ENCODE measurements around the gene ZMAT3. TPM values are rescaled to one million over a fixed set of nuclear protein-coding genes. Genes with fewer than 3 reads are reported as not detected.

Gene ZMAT3
- total RNA-seq, 1 donor from 2014 or later, result 49.3 TPM

DNA sequence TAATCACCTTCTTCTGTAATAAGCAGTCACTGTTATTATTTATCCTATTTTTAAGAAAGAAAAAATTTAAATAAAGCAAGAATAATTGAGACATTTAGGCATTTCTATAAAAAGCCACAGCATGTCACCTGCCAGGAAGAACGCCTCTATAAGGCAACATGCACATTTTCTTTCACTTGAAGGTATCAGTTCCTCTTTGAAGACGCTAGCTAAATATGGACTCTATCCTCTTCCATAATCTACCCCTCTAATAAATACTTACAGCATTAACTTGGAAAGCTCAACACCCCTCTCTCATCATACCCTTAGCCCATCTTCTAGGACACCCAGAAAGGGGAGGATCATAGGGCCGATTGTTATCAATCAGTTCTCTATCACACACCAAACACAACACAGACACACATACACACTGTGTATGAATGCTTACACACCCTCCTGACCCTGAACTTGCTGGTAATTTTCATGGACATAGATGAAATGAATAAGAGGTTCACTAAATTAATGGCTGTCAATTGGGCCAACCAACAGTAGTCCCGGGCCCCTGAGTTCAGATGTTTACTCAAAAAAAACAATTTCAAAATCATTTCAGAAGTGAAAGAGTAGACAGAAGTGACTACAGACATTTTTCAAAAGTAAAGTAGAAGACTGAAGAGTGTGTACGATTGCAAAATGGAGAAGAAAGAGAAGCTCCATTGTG lies 102.5 kb downstream of the ZMAT3 start:
- no peak for DNase-seq (ENCODE audit: low read depth)
- Histone ChIP-seq H3K27me3 (ENCODE audit: control insufficient read depth, insufficient read depth, low read length) (no peaks in the 10 kb centered on the region), H3K4me3 (ENCODE audit: low read depth, low read length) (no peak overlapping the region), H3K36me3 (ENCODE audit: control insufficient read depth, insufficient read depth, low read length) (no peaks in the 10 kb centered on the region)
- TF ChIP-seq, protein P1, sequence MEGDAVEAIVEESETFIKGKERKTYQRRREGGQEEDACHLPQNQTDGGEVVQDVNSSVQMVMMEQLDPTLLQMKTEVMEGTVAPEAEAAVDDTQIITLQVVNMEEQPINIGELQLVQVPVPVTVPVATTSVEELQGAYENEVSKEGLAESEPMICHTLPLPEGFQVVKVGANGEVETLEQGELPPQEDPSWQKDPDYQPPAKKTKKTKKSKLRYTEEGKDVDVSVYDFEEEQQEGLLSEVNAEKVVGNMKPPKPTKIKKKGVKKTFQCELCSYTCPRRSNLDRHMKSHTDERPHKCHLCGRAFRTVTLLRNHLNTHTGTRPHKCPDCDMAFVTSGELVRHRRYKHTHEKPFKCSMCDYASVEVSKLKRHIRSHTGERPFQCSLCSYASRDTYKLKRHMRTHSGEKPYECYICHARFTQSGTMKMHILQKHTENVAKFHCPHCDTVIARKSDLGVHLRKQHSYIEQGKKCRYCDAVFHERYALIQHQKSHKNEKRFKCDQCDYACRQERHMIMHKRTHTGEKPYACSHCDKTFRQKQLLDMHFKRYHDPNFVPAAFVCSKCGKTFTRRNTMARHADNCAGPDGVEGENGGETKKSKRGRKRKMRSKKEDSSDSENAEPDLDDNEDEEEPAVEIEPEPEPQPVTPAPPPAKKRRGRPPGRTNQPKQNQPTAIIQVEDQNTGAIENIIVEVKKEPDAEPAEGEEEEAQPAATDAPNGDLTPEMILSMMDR (IDR thresholded peaks at IDR 0.05; ENCODE audit: insufficient read depth, low read length, poor library complexity, severe bottlenecking), result no peak

Other genes with a start within 250 kb of the ZMAT3 start
- gene PIK3CA, start 76.5 kb upstream of the ZMAT3 start, total RNA-seq, result 14.5 and 15.8 TPM in 2 replicates
- 0.96 and 1.9 TPM in 2 replicates for gene KCNMB3, start 179.3 kb upstream of the ZMAT3 start, total RNA-seq